Panc1 (cell line): ENCODE data around the gene XRCC6. TPM values are rescaled to one million over a fixed set of nuclear protein-coding genes. Genes with fewer than 3 reads are reported as not detected.

Experiments
- ATAC-seq: fragments of 200-7000 bp; cut with Tn5 transposase; 2 replicates; pipeline ENCODE4 v1.9.1; 2020; ENCODE audit warnings: mild to moderate bottlenecking, moderate library complexity
- BruUV-seq: library from RNA; stranded (reverse); fragments of 400-500 nt; replicated peaks from 2 replicates; lab custom pipeline; 2021; lab: Mats Ljungman, UMichigan
- CTCF ChIA-PET: fragments of 300-600 bp; sonication (Branson Sonifier 250); formaldehyde crosslinking; loops from one replicate; lab custom pipeline; 2022; ENCODE audit warnings: antibody characterized with exemption; lab: Charles Lee
- POLR2A ChIA-PET: fragments of 300-600 bp; sonication (Branson Sonifier 250); formaldehyde crosslinking; loops from one replicate; lab custom pipeline; 2022; ENCODE audit warnings: antibody characterized with exemption; lab: Charles Lee
- DNase-seq: peaks from one replicate; pipeline ENCODE4 v3.0.0-alpha.2; 2010; ENCODE audit warnings: low read depth, low spot score
- H3K27ac ChIP-seq: 2 replicates; pipeline ENCODE4 v1.5.1; 2011; ENCODE audit warnings: mild to moderate bottlenecking, low read length, inconsistent platforms
- H3K27me3 ChIP-seq: fragments of 200-500 bp; sonication (Bioruptor generic); 2 replicates; pipeline ENCODE4 v1.6.0; 2014; ENCODE audit warnings: low read length, inconsistent platforms; ENCODE audit not compliant: control insufficient read depth, insufficient read depth
- H3K36me3 ChIP-seq: fragments of 200-500 bp; sonication (Bioruptor generic); 2 replicates; pipeline ENCODE4 v1.5.1; 2014; ENCODE audit warnings: inconsistent platforms, mild to moderate bottlenecking, low read length, moderate library complexity; ENCODE audit not compliant: control insufficient read depth, insufficient read depth
- H3K4me1 ChIP-seq: 2 replicates; pipeline ENCODE4 v1.5.1; 2011; ENCODE audit warnings: inconsistent platforms, mild to moderate bottlenecking, low read length, moderate library complexity; ENCODE audit not compliant: control insufficient read depth, insufficient read depth
- H3K4me3 ChIP-seq, 2 experiments: 2 replicates each; pipeline ENCODE4 v1.5.1; 2011 to 2012; ENCODE audit warnings: low read depth in 2 of 2, low read length in 2 of 2, mild to moderate bottlenecking in 2 of 2, inconsistent platforms in 1 of 2, moderate library complexity in 1 of 2
- H3K9me3 ChIP-seq: fragments of 200-500 bp; sonication (Bioruptor generic); 2 replicates; pipeline ENCODE4 v1.5.1; 2014; ENCODE audit warnings: low read depth, mild to moderate bottlenecking, inconsistent platforms, low read length, moderate library complexity; ENCODE audit not compliant: control insufficient read depth, insufficient read depth
- POLR2AphosphoS5 ChIP-seq: IDR thresholded peaks from 2 replicates; pipeline ENCODE4 v1.6.1; 2012; ENCODE audit warnings: mild to moderate bottlenecking, low read depth, low read length, moderate library complexity
- SIN3A ChIP-seq: IDR thresholded peaks from 2 replicates; pipeline ENCODE4 v1.6.1; 2012; ENCODE audit warnings: low read depth, mild to moderate bottlenecking, low read length, moderate library complexity, borderline replicate concordance; ENCODE audit not compliant: insufficient read depth
- TCF7L2 ChIP-seq: IDR thresholded peaks from 2 replicates; pipeline ENCODE4 v1.6.1; 2011; ENCODE audit warnings: mild to moderate bottlenecking, low read depth, low read length, inconsistent platforms
- in situ Hi-C: cut with HindIII; loops from 2 replicates; pipeline ENCODE4 v1.10.0; 2016; ENCODE audit warnings: low sequenced_read_pairs, low pct_unique_long_range_greater_than_20kb
- intact Hi-C: fragments of 100-400 bp; cut with micrococcal nuclease; formaldehyde crosslinking; loops from one replicate; pipeline ENCODE4 v1.10.0; 2022; ENCODE audit not compliant: unreplicated experiment
- total RNA-seq: library from RNA; stranded (reverse); gene quantifications from one replicate; pipeline ENCODE4 v1.2.1, GENCODE V29; 2021; ENCODE audit not compliant: unreplicated experiment
- TF ChIP-seq, protein P1 (sequence below), 2 experiments: IDR thresholded peaks; 2 replicates each; pipeline ENCODE4 v1.6.1; 2011 to 2012; ENCODE audit warnings: low read depth in 2 of 2, control low read depth in 1 of 2, low read length in 1 of 2, mild to moderate bottlenecking in 1 of 2, moderate library complexity in 1 of 2; ENCODE audit not compliant: insufficient read depth in 1 of 2
- TF ChIP-seq, protein P2 (sequence below): fragments of 450-650 bp; IDR thresholded peaks from 2 replicates; pipeline ENCODE4 v1.5.1; 2017; ENCODE audit warnings: mild to moderate bottlenecking

The XRCC6 gene
- total RNA-seq, 1 experiment from 2014 or later = 287 TPM

DNA sequence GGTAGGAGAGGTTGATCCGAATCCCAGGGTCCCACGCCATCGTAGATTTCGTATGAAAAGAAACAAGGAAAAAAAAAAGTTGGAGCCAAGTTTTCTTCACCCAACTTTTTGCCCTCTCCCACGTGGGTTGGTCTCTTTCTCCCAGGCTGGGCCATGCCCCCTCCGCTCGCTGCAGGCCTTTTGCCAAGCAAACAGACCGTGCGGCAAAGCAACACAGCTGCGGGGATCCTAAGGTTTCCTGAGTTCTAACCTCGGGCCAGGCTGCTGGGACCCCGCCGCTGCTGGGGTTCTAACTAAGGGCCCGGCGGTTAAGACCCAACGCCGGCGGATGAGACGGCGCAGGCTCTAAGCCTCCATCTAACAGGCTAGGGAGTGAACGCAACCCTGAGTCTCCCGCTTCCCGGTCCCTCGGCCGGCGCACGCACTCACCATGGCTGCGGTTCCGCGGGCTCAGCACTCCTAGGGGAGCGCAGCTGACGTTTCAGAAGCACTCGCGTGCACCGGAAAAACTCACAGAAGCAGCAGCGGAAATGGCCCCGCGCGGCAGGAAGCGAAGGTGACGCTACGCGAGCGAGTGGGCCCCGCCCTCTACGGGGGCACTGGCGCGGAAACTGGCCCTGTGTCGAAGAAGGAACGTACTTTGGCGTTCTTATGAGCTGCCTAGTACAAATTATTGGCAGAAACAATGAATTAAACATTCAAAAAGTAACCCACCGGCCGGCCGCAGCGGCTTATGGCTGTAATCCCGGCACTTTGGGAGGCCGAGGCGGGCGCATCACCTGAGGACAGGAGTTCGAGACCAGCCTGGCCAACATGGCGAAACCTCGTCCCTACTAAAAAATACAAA, 67.5 kb downstream of the XRCC6 start, which contains the start of gene SNU13:
TSS of gene SNU13 (minus strand) at position 503 of the 847 bp plus-strand sequence. CDS start at position 432, 71 bp downstream.
- in situ Hi-C loops (no loop called here), intact Hi-C loops (no loop called here)
- TF ChIP-seq TCF7L2 (no peak), POLR2AphosphoS5 (peak; percentile 84), SIN3A (peak; percentile 25; the same call in 1 of the 2 replicates)
- TF ChIP-seq, protein P1, sequence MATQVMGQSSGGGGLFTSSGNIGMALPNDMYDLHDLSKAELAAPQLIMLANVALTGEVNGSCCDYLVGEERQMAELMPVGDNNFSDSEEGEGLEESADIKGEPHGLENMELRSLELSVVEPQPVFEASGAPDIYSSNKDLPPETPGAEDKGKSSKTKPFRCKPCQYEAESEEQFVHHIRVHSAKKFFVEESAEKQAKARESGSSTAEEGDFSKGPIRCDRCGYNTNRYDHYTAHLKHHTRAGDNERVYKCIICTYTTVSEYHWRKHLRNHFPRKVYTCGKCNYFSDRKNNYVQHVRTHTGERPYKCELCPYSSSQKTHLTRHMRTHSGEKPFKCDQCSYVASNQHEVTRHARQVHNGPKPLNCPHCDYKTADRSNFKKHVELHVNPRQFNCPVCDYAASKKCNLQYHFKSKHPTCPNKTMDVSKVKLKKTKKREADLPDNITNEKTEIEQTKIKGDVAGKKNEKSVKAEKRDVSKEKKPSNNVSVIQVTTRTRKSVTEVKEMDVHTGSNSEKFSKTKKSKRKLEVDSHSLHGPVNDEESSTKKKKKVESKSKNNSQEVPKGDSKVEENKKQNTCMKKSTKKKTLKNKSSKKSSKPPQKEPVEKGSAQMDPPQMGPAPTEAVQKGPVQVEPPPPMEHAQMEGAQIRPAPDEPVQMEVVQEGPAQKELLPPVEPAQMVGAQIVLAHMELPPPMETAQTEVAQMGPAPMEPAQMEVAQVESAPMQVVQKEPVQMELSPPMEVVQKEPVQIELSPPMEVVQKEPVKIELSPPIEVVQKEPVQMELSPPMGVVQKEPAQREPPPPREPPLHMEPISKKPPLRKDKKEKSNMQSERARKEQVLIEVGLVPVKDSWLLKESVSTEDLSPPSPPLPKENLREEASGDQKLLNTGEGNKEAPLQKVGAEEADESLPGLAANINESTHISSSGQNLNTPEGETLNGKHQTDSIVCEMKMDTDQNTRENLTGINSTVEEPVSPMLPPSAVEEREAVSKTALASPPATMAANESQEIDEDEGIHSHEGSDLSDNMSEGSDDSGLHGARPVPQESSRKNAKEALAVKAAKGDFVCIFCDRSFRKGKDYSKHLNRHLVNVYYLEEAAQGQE (IDR thresholded peaks at IDR 0.05; ENCODE audit: insufficient read depth in 1 of 2, low read depth in 2 of 2, low read length in 1 of 2) = no peak
- H3K36me3 ChIP-seq = peaks cover 8% of the 10 kb centered on the region; the same call in 1 of the 2 replicates
- H3K27ac ChIP-seq = peak within 1 kb of the TSS; percentile 90
- ChIA-PET CTCF (interaction anchor here (0.7 kb wide), 2 partner anchors 55 to 258 kb away, joined by 4 to 8 read pairs; partner anchors contain the start of gene CENPM), POLR2A (interaction anchor here (0.5 to 0.7 kb wide), 3 partner anchors 64 to 149 kb away, joined by 3 to 7 read pairs (median 3); no protein-coding TSS in a partner anchor)
- no peaks in the 10 kb centered on the region for H3K27me3 ChIP-seq
- DNase-seq (peak; percentile 30), ATAC-seq (peak; percentile 98)
- peak within 1 kb of the TSS; percentile 88 to 89 for H3K4me3 ChIP-seq
- no peaks in the 10 kb centered on the region for H3K9me3 ChIP-seq
- BruUV-seq = no TSS peak
- no peaks in the 10 kb centered on the region; the same call in 1 of the 2 replicates for H3K4me1 ChIP-seq

DNA sequence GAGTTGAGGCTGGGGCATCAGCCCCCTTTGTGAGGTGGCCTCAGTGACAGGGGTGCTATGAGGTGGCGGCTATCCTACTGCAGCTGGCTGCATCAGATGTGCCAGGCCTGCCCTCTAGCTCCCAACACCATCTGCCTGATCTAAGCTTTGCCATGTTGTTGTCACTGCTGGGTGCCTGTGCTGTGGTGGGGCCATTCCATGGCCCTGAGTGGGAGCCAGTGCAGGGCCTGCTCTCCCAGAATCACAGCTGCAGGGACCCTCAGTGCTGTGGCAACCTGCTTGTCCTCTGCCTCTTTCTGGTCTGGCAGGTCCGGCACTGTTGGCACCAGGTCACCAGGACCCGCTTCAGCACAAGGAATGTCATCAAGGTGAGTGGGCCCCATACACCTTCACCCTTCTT, 69.4 kb downstream of the XRCC6 start:
- Histone ChIP-seq H3K27me3 (no peaks in the 10 kb centered on the region), H3K4me3 (no peak overlapping the region), H3K36me3 (peaks cover 8% of the 10 kb centered on the region; the same call in 1 of the 2 replicates), H3K9me3 (no peaks in the 10 kb centered on the region), H3K27ac (no peak overlapping the region), H3K4me1 (no peaks in the 10 kb centered on the region; the same call in 1 of the 2 replicates)
- TF ChIP-seq TCF7L2 (no peak), SIN3A (no peak), POLR2AphosphoS5 (no peak)
- TF ChIP-seq, protein P2, sequence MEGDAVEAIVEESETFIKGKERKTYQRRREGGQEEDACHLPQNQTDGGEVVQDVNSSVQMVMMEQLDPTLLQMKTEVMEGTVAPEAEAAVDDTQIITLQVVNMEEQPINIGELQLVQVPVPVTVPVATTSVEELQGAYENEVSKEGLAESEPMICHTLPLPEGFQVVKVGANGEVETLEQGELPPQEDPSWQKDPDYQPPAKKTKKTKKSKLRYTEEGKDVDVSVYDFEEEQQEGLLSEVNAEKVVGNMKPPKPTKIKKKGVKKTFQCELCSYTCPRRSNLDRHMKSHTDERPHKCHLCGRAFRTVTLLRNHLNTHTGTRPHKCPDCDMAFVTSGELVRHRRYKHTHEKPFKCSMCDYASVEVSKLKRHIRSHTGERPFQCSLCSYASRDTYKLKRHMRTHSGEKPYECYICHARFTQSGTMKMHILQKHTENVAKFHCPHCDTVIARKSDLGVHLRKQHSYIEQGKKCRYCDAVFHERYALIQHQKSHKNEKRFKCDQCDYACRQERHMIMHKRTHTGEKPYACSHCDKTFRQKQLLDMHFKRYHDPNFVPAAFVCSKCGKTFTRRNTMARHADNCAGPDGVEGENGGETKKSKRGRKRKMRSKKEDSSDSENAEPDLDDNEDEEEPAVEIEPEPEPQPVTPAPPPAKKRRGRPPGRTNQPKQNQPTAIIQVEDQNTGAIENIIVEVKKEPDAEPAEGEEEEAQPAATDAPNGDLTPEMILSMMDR = no peak
- TF ChIP-seq, protein P1 (IDR thresholded peaks at IDR 0.05; ENCODE audit: insufficient read depth in 1 of 2, low read depth in 2 of 2, low read length in 1 of 2) = no peak
- ChIA-PET CTCF (no interaction called here), POLR2A (no interaction called here)
- intact Hi-C loops (loop anchor here (10.0 kb wide), 1 partner anchor 164 kb away; no protein-coding TSS in a partner anchor), in situ Hi-C loops (no loop called here)
- no peak for ATAC-seq
- DNase-seq = no peak
- BruUV-seq = no TSS peak
